ENCODE results near the gene GID4.

Gene GID4

GRCh38 chr17:18071751-18072150, 32.5 kb downstream of the GID4 start:
- no peak overlapping the region for H3K4me3 ChIP-seq (ENCODE audit: low read depth, low read length)
- DNase-seq (ENCODE audit: low read depth, low spot score): no peak
- TF ChIP-seq, protein P1, sequence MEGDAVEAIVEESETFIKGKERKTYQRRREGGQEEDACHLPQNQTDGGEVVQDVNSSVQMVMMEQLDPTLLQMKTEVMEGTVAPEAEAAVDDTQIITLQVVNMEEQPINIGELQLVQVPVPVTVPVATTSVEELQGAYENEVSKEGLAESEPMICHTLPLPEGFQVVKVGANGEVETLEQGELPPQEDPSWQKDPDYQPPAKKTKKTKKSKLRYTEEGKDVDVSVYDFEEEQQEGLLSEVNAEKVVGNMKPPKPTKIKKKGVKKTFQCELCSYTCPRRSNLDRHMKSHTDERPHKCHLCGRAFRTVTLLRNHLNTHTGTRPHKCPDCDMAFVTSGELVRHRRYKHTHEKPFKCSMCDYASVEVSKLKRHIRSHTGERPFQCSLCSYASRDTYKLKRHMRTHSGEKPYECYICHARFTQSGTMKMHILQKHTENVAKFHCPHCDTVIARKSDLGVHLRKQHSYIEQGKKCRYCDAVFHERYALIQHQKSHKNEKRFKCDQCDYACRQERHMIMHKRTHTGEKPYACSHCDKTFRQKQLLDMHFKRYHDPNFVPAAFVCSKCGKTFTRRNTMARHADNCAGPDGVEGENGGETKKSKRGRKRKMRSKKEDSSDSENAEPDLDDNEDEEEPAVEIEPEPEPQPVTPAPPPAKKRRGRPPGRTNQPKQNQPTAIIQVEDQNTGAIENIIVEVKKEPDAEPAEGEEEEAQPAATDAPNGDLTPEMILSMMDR (IDR thresholded peaks at IDR 0.05; ENCODE audit: low read depth, low read length): no peak
- in situ Hi-C loops (cut with HindIII; ENCODE audit: low sequenced_read_pairs): no loop called here

GRCh38 chr17:18074566-18075272, 35.5 kb downstream of the GID4 start:
- TF ChIP-seq, protein P1 (IDR thresholded peaks at IDR 0.05; ENCODE audit: low read depth, low read length): no peak
- in situ Hi-C loops (cut with HindIII; ENCODE audit: low sequenced_read_pairs): no loop called here
- no peak overlapping the region for H3K4me3 ChIP-seq (ENCODE audit: low read depth, low read length)
- DNase-seq (ENCODE audit: low read depth, low spot score): no peak

DNA sequence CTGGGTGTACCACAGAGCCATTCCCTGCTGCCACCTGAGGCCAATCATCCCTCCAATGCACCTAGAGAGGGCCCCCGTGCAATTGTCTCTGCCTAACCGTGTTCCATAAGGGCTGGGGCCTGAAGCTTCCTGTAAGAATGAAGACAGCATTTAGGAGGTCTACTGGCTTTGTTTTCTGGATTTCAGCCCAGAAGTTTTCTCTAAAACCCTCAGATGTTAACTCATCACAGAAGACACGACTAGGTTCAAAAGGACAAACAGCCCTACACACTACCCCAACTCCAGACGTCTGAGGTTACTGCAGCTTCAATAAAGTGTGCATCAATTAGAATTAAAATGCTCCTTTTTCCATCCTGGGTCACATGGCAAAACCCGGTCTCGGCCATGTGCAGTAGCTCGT, 37.7 kb downstream of the GID4 start:
- DNase-seq (ENCODE audit: low read depth, low spot score): no peak
- TF ChIP-seq, protein P1 (IDR thresholded peaks at IDR 0.05; ENCODE audit: low read depth, low read length): no peak
- in situ Hi-C loops (cut with HindIII; ENCODE audit: low sequenced_read_pairs): no loop called here
- H3K4me3 ChIP-seq (ENCODE audit: low read depth, low read length): no peak overlapping the region

GRCh38 chr17:18079543-18079942, 40.3 kb downstream of the GID4 start:
- TF ChIP-seq, protein P1 (IDR thresholded peaks at IDR 0.05; ENCODE audit: low read depth, low read length): no peak
- in situ Hi-C loops (cut with HindIII; ENCODE audit: low sequenced_read_pairs): no loop called here

DNA sequence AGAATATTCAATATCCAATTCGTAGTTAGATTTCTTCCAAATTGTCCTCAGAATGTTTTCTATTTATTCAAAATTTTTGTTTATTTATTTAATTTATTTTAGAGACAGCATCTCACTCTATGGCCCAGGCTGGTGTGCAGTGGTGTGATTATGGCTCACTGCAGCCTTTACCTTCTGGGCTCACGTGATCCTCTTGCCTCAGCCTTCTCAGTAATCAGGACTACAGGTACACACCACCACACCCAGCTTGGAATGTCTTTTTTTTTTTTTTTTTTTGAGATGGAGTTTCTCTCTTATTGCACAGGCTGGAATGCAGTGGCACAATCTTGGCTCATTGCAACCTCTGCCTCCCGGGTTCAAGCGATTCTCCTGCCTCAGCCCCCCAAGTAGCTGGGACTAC, 45.0 kb downstream of the GID4 start:
- H3K4me3 ChIP-seq (ENCODE audit: low read depth, low read length): no peak overlapping the region
- TF ChIP-seq, protein P1 (IDR thresholded peaks at IDR 0.05; ENCODE audit: low read depth, low read length): no peak
- in situ Hi-C loops (cut with HindIII; ENCODE audit: low sequenced_read_pairs): no loop called here
- DNase-seq (ENCODE audit: low read depth, low spot score): no peak

More at GRCh38 chr17:18079543-18079942, 40.3 kb downstream of the GID4 start:
- no peak overlapping the region for H3K4me3 ChIP-seq (ENCODE audit: low read depth, low read length)
- no peak for DNase-seq (ENCODE audit: low read depth, low spot score)

DNA sequence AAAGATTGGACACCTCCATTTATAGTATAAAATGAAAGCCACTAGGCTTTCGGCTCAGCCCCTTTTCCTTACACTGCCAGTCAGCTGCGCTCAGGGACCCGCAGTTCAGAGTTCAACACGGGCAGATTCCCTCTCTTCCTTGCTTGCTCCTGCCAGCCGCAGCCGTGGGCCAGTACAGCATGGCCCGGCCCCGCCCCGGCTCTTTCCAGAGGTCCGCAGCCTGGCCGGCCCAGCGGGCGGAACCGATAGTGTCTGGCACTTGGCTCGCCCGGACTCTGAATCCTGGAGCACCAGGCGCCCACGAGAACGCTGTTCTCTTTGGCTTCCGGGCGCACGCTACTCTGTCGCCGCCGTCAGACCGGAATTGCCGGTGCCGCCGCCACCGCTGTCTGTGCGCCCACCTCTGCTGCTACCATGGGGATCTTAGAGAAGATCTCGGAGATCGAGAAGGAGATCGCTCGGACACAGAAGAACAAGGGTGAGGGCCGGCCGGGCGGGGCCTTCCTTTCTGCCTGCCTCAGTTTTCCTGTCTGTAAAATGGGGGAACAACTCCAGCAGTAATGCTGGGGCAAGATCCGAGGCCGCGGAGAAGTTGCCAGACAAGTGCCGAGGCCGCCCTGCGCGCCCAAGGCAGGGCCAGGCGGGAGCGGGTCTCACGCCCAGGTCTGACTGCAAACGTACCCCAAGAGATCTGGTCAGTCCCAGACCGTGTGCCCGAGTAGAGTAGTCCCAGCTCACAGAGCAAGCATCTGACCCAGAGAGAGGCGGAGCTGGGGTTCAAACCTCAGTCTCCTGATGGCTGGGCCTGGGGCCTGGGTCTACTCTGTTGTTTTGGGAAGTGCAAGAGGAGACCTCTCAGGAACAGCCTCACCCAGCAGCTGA, 48.6 kb downstream of the GID4 start, which contains the start of gene DRG2:
DRG2 (plus strand) TSS at position 339 of the 882 bp plus-strand sequence; CDS start at position 415, 76 bp downstream.
- TF ChIP-seq, protein P1 (IDR thresholded peaks at IDR 0.05; ENCODE audit: low read depth, low read length): no peak
- in situ Hi-C loops (cut with HindIII; ENCODE audit: low sequenced_read_pairs): no loop called here
- H3K4me3 ChIP-seq (ENCODE audit: low read depth, low read length): peak within 1 kb of the TSS; percentile 74
- DNase-seq (ENCODE audit: low read depth, low spot score): peak; percentile 92

Measured in astrocyte of the spinal cord (primary cell).